DMS 273 (cell line): Measurements from ENCODE around the gene COG8.
"Not testable (repeated sequence)": the region's sequence is repeated elsewhere in the genome, so short reads cannot be mapped to it uniquely, and the experiment has no call there.

ENCODE experiments used
- DNase-seq: peaks from one replicate; lab custom pipeline; 2025; ENCODE audit not compliant: unreplicated experiment; lab: John Stamatoyannopoulos, UW

Gene COG8

GRCh38 chr16:69339289-69340094, at the start of gene COG8, which contains the start of gene NIP7:
Gene COG8, minus strand, starts transcription at chr16:69339564. Its CDS starts 12 bp downstream, at chr16:69339552.
Gene NIP7, plus strand, starts transcription at chr16:69339772. Its CDS starts 58 bp downstream, at chr16:69339830.
- DNase-seq, result peak; percentile 99

- no peak for DNase-seq
These were observed 47.2 kb upstream of the COG8 start for GRCh38 chr16:69386596-69386995.

- DNase-seq, result no peak
These were observed 45.6 kb upstream of the COG8 start for GRCh38 chr16:69384974-69385373.

GRCh38 chr16:69382421-69382820, 43.1 kb upstream of the COG8 start:
- DNase-seq, result no peak

GRCh38 chr16:69381231-69381630, 41.9 kb upstream of the COG8 start:
- DNase-seq, result no peak

GRCh38 chr16:69378760-69379159, 39.4 kb upstream of the COG8 start:
- DNase-seq, result no peak

- no peak for DNase-seq
These were observed 38.7 kb upstream of the COG8 start for GRCh38 chr16:69378036-69378435.

GRCh38 chr16:69376393-69377059, 37.2 kb upstream of the COG8 start:
- no peak for DNase-seq

- DNase-seq, result no peak
These were observed 33.7 kb upstream of the COG8 start for GRCh38 chr16:69373019-69373418.

- no peak for DNase-seq
These were observed 32.2 kb upstream of the COG8 start for GRCh38 chr16:69371564-69371963.

- no peak for DNase-seq
These were observed 29.5 kb upstream of the COG8 start for GRCh38 chr16:69368866-69369265.

GRCh38 chr16:69367980-69368379, 28.6 kb upstream of the COG8 start:
- DNase-seq, result no peak

- DNase-seq, result no peak
These were observed 27.1 kb upstream of the COG8 start for GRCh38 chr16:69366431-69366830.

- no peak for DNase-seq
These were observed 26.5 kb upstream of the COG8 start for GRCh38 chr16:69365901-69366300.

GRCh38 chr16:69364088-69364487, 24.7 kb upstream of the COG8 start:
- DNase-seq, result no peak

- DNase-seq, result no peak
These were observed 23.9 kb upstream of the COG8 start for GRCh38 chr16:69363281-69363717.

GRCh38 chr16:69360070-69360469, 20.7 kb upstream of the COG8 start:
- not testable (repeated sequence) for DNase-seq

GRCh38 chr16:69351309-69352027, 12.1 kb upstream of the COG8 start, which contains the start of gene TMED6:
Gene TMED6, minus strand, starts transcription at chr16:69351786. Its CDS starts 33 bp downstream, at chr16:69351753.
- peak; percentile 82 for DNase-seq

- no peak for DNase-seq
These were observed 11.3 kb upstream of the COG8 start for GRCh38 chr16:69350536-69351133.

- DNase-seq, result no peak
These were observed 10.2 kb upstream of the COG8 start for GRCh38 chr16:69349536-69349935.

GRCh38 chr16:69348222-69348621, 8.9 kb upstream of the COG8 start:
- no peak for DNase-seq
